ENCODE measurements around the gene KIF18B. TPM values are rescaled to one million over a fixed set of nuclear protein-coding genes. Genes with fewer than 3 reads are reported as not detected.
A peak's percentile ranks its signal among the peaks of the same experiment; 100 is the strongest.

The KIF18B gene
- total RNA-seq, 1 donor from 2014 or later, result 0.89 TPM

DNA sequence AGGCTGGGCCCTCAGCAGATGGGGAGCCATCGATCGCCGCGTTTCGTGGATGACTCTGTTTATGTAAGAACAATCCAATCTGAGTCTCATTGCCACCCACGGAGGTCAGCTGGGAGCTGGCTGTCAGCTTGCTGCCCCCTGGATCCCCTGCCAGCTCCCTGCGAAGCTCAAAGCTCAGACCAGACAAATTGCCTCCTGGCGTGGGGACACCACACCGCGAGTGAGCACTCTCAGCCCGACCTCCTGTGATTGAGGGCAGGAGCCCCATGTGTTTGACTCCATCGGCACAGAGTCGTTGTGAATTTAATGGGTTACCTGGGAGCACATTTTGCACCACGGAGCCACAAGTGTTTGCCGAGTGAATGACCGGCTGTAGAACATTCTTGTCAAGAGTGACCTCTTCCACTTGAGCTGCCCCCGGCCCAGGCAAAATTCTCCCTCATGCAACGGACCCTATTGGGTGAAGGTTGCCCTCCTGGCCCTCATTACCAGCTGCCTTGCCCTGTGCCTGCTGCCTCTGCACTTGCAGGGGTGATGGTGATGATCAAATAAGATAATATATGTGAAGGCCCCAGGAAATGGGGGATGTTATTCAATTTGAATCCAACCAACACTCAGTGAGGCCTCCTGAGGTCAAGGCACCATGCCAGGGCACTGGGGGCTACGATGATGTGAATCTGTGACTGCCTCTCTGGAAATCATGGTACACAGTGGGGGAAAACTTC is 24.7 kb downstream of the KIF18B start:
- H3K4me1 ChIP-seq, result no peaks in the 10 kb centered on the region
- intact Hi-C loops (cut with DNase I), result loop anchor here (10.0 kb wide), 1 partner anchor 92 kb away; no protein-coding TSS in a partner anchor
- ATAC-seq (no peak), DNase-seq (peak; percentile 36)
- TF ChIP-seq, protein P1, sequence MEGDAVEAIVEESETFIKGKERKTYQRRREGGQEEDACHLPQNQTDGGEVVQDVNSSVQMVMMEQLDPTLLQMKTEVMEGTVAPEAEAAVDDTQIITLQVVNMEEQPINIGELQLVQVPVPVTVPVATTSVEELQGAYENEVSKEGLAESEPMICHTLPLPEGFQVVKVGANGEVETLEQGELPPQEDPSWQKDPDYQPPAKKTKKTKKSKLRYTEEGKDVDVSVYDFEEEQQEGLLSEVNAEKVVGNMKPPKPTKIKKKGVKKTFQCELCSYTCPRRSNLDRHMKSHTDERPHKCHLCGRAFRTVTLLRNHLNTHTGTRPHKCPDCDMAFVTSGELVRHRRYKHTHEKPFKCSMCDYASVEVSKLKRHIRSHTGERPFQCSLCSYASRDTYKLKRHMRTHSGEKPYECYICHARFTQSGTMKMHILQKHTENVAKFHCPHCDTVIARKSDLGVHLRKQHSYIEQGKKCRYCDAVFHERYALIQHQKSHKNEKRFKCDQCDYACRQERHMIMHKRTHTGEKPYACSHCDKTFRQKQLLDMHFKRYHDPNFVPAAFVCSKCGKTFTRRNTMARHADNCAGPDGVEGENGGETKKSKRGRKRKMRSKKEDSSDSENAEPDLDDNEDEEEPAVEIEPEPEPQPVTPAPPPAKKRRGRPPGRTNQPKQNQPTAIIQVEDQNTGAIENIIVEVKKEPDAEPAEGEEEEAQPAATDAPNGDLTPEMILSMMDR (IDR thresholded peaks at IDR 0.05), result no peak
- H3K9me3 ChIP-seq, result no peaks in the 10 kb centered on the region
- H3K27ac ChIP-seq, result no peak overlapping the region
- H3K27me3 ChIP-seq (ENCODE audit: low read depth), result peaks cover 10% of the 10 kb centered on the region
- H3K36me3 ChIP-seq, result no peaks in the 10 kb centered on the region
- H3K4me3 ChIP-seq, result no peak overlapping the region

DNA sequence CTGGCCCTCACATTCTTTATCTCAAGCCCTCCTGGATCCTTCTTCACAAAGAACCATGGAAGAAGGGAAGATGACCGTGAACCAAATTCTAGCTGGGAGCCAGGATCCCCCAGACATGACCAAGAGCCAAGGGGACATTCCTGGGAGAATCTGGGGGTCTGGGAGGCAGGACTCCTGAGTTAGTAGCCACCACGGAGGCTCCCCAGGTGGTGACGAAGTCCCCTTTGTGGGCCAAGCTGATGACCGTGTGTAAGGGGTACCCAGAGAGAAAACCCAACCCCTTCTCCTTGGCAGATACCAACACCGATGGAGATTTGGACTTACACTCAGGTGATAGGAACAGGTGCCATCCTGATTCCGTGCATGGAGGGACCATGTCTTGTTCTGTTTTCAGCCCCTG is 25.4 kb downstream of the KIF18B start:
- peak; percentile 6 for DNase-seq
- intact Hi-C loops (cut with DNase I), result loop anchor here (10.0 kb wide), 1 partner anchor 93 kb away; no protein-coding TSS in a partner anchor
- TF ChIP-seq, protein P1 (IDR thresholded peaks at IDR 0.05), result no peak
- ATAC-seq, result no peak
- no peaks in the 10 kb centered on the region for H3K4me1 ChIP-seq
- H3K27ac ChIP-seq, result no peak overlapping the region
- peaks cover 10% of the 10 kb centered on the region for H3K27me3 ChIP-seq (ENCODE audit: low read depth)
- H3K36me3 ChIP-seq, result no peaks in the 10 kb centered on the region
- no peaks in the 10 kb centered on the region for H3K9me3 ChIP-seq
- no peak overlapping the region for H3K4me3 ChIP-seq

DNA sequence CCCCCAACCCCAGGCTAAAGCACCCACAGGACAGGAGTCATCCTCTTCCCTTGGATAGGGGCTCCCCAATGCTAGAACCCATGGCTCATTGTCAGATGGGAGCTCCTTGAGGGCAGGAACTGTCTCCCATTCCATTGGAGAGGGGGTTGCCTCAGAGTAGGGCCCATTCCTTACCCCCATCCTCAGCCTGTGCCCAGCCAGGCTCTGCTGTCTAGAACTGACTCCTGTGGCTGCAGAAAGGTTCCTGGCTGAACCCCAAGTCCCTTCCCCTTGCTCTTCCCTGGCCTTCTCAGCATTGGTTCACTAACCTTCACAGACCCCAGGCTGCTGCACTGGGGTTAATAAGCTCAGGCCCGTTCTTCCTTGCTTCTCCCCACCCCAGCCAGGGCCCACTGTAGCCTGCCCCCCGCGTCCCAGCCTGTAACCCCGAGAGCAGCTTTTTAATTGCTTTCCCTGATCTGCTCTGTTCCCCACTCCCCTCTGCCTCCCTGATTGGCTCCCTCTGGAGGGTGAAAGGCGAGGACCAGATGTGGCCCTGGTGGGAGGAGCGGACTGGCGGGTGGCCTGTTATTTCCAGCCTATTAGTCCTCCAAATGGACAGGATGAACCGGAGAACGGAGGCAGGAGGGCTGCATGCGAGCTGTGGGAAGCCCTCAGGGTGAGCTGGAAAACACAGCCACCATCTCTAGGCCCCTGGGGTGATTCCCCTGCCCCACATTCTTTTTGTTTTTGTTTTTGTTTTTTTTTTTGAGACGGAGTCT is 26.3 kb downstream of the KIF18B start:
- TF ChIP-seq, protein P1 (IDR thresholded peaks at IDR 0.05), result no peak
- Histone ChIP-seq H3K9me3 (no peaks in the 10 kb centered on the region), H3K4me3 (no peak overlapping the region), H3K36me3 (no peaks in the 10 kb centered on the region), H3K4me1 (no peaks in the 10 kb centered on the region), H3K27ac (no peak overlapping the region), H3K27me3 (ENCODE audit: low read depth) (peaks cover 10% of the 10 kb centered on the region)
- intact Hi-C loops (cut with DNase I), result loop anchor here (10.0 kb wide), 1 partner anchor 93 kb away; no protein-coding TSS in a partner anchor
- peak; percentile 22 for DNase-seq
- no peak for ATAC-seq

DNA sequence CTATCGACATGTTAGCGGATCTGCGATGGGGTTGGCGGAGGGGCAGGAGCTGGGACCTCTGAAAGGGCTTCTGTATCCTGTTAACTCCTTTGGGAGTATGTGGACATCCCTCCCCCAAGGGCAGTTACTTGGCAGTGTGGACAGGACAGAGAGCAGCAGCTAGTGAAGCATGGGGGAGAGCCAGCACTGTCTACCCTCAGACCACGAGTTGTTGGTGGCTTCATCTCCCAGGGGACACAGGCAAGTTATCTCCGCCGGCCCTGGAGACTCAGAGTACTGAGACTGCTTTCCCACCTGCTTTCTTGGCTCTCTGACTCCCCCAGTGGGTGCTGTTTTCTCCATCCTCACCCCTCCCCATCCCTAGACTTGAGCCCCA is 27.0 kb downstream of the KIF18B start:
- intact Hi-C loops (cut with DNase I), result loop anchor here (10.0 kb wide), 1 partner anchor 94 kb away; no protein-coding TSS in a partner anchor
- H3K27me3 ChIP-seq (ENCODE audit: low read depth), result peaks cover 10% of the 10 kb centered on the region
- TF ChIP-seq, protein P1 (IDR thresholded peaks at IDR 0.05), result no peak
- DNase-seq, result peak; percentile 30
- no peak overlapping the region for H3K27ac ChIP-seq
- ATAC-seq, result no peak
- no peaks in the 10 kb centered on the region for H3K9me3 ChIP-seq
- no peaks in the 10 kb centered on the region for H3K4me1 ChIP-seq
- no peak overlapping the region for H3K4me3 ChIP-seq
- no peaks in the 10 kb centered on the region for H3K36me3 ChIP-seq

DNA sequence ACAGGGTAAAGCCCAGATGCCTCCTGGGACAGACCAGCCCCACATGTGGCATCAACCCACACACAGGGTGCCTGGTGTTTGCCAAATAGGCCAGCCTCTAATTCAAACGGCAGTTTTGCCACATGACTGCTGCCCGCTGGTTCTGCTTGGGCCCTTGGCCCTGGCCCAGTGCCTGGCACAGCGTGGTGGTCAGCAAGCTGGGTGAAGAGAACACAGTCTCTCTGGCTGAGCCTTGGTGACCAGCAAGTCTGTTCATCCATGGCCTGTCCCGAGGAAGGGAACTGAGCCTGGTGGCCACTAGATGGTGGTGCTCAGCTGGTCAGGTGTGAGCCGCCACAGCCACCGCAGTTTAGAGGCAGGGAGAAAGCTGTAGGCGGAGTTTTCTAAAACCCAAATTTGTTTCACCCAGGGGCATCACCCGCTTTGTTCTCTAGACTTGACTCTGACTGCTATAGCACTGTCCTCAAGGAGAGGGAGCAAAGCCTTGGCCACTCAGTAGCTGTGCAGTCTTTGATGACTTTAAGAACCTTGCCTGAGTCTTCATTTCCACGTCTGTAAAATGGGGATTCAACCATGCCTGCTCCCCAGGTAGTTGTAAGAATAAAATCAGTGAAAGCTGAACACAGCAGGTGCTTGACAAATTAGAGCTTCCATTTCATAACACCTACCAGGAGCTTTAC is 27.5 kb downstream of the KIF18B start:
- intact Hi-C loops (cut with DNase I), result loop anchor here (10.0 kb wide), 1 partner anchor 95 kb away; no protein-coding TSS in a partner anchor
- no peak overlapping the region for H3K27ac ChIP-seq
- no peaks in the 10 kb centered on the region for H3K4me1 ChIP-seq
- no peaks in the 10 kb centered on the region for H3K9me3 ChIP-seq
- TF ChIP-seq, protein P1 (IDR thresholded peaks at IDR 0.05), result peak; percentile 88
- peak; percentile 89 to 91 for ATAC-seq
- peak; percentile 82 for DNase-seq
- peaks cover 10% of the 10 kb centered on the region for H3K27me3 ChIP-seq (ENCODE audit: low read depth)
- H3K4me3 ChIP-seq, result no peak overlapping the region
- no peaks in the 10 kb centered on the region for H3K36me3 ChIP-seq
